HG03469 (cell line): Measurements from ENCODE around the gene CUX1.
"Not testable (repeated sequence)": the region's sequence is repeated elsewhere in the genome, so short reads cannot be mapped to it uniquely, and the experiment has no call there.

Source experiments
- ATAC-seq: cut with Tn5 transposase; IDR thresholded peaks from one replicate; pipeline ENCODE4 v1.9.1; 2021; ENCODE audit warnings: mild to moderate bottlenecking, moderate library complexity, moderate number of reproducible peaks; ENCODE audit not compliant: unreplicated experiment

The CUX1 gene

DNA sequence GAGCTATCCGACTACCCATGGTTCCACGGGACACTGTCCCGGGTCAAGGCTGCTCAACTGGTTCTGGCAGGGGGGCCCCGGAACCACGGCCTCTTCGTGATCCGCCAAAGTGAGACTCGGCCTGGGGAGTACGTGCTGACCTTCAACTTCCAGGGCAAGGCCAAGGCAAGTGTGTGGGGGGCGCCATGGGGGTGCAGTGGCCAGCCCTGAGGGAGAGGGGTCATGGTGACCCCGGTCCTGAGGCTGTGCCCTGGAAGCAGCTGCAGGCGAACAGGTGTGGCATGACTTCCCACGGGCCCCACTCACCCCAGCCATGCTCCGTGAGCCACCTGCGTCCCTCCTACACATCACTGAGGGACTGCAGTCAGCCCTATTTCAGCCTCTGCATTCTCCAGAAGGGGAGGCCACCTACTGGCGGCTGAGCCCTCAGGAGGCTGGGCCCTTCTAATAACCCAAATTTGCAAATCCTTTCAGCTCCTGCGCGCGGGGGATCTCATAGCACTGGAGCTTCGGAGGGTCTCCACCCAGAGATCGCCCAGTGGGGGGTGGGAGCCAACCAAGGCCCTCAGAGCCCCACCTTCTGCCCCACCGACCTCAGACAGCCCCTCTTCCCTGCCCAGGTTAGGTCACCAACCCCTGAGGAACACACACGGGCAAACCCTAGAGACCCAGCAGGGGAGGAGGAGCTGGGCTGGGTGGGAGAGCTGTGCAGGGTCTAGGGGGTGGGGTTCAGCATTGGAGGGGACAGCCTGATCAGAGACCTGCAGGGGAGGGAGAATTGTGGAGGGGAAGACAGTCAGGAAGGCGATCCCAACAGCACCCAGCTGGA is 500.0 kb downstream of the CUX1 start:
- no peak for ATAC-seq

DNA sequence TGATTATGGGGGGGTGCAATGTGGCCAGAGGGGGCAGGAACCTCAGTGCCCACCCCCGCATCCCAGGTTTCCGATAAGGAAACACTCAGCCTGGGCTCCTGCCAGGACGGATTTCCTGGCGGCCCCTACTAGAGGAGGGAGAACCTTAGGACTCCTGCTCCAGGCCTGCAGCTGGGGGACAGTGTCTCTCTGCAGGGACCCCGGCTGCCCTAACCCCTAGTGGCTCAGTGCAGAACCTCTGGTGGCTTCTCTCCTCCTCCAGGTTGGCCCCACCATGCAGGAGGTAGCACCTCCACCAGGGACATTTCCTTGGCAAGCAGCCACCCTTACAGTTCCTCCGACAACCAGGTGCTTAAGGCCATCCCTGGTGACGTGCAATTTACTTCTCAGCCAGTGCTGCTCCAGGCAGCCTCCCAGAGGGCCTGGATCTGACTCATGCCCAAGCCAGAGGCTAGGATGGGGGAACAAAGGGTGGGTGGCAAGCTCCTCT is 501.1 kb downstream of the CUX1 start:
- ATAC-seq, result no peak

DNA sequence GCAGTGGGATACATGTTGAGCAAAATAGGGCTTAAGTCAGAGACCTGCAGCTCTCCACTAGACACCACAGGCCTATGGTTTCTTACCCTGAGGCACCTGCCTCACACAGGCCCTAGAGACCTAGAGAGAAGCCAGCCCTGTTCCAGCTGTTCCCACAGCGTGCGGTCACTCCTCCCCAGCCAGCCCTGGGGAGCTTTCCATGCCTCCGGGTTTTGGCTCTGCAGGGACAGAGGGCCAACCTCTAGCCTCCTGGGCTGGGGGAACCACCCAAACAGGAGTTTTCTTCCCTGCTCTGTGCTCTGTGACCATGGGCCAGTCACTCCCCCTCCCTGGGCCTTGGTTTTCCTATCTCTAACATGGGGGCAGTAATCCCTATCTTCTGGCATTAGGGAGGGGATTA is 502.2 kb downstream of the CUX1 start:
- no peak for ATAC-seq

DNA sequence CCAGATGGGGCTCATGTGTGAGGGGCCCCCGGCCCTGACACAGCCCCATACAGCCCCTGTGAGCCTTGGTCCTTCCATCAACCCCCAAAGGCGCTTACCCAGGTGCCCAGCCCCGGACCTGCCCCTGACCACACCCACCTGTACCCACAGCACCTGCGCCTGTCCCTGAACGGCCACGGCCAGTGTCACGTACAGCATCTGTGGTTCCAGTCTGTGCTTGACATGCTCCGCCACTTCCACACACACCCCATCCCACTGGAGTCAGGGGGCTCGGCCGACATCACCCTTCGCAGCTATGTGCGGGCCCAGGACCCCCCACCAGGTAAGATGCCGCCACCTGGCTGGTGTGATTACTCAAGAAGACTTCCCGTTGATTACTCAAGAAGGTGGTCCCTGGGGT is 502.8 kb downstream of the CUX1 start:
- no peak for ATAC-seq

DNA sequence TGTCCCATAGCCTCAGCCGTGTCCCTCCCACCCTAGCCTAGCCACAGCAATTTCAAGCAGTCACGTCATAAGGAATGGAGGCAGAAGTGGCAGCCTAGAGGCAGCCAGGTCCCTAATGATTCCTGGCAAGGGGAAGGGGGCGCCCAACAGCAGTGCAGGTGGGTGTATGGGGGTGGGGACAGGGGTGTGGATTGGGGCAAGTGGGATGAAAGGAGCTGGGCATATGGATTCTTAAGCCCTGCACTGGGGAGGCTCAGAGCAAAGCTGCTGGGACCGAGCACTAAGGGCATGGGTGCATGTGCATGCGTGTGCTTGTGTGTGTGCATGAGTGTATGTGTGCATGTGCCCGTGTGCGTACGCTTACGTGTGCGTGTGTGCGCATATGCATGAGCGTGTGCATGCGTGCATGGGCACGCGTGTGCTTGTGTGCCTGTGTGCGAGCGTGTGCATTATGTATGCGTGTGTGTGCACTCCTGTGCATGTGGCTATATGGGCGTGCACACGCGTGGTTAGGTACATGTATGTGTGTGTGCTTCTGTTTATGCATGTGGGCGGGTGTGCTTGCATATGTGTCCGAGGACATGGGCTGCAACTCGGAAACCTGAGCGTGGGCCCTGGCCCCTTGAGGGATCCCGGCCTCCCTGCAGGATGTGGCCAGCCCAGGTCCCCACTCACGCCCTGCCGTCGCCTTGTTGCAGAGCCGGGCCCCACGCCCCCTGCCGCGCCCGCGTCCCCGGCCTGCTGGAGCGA is 503.4 kb downstream of the CUX1 start:
- no peak for ATAC-seq

DNA sequence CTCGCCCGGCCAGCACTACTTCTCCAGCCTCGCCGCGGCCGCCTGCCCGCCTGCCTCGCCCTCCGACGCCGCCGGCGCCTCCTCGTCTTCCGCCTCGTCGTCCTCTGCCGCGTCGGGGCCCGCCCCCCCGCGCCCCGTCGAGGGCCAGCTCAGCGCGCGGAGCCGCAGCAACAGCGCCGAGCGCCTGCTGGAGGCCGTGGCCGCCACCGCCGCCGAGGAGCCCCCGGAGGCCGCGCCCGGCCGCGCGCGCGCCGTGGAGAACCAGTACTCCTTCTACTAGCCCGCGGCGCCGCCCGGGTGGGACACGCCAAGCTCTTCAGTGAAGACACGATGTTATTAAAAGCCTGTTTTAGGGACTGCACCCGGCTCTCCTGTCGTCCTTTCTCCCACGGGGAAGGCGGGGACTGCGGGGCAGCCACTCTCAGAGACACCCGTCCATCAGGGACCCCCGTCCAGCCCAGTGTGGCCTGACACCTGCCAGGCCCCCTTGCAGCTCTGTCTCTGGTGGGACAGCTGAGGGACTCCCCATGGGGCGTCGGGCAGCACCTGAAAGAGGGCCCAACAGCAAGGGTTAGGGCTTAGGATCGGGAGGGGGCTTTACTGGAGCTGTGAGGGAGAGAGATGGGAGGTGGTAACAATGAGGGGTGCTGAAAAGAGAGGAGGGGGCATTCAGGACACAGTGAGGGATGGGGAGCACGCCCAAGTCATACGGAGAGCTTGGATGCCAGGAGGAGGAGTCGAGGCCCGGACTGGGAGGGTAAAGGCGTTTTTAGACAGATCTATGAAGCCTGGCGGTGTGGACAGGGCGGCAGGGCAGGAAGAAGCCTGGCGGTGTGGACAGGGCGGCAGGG is 504.1 kb downstream of the CUX1 start:
- no peak for ATAC-seq

DNA sequence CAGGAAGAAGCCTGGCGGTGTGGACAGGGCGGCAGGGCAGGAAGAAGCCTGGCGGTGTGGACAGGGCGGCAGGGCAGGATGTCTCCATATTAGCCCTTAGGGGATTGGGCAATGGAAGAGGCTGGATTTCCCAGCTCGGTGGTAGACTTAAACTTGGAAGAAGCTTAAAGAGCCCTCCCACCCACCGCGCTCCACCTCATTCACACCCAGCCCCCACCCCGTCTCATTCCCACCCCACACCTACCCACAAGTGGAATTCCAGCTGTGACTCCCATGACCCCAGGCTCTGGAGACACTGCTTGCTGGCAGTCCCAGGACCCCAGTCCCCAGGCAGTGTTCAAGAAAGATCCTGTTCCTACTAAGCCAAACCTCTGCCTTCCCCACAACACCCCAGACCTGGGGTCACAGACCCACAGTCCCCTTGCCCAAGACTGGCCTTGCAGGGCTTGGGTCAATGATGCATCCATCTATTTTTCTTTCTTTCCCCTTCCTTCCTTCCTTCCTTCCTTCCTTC is 504.8 kb downstream of the CUX1 start:
- ATAC-seq, result no peak

DNA sequence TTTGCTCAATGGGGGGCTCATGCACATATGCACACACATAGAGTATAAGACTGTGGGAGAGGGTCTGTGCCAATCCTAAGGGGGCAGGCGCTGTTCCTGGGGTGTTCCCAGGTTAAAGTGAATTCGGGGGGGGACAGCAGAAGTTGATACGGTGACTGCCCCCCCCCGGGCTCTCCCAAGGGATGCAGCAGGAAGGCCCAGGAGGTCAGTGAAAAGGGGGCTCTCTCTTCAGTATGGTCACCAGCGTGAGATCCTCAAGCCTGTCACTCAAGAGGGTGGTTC is 506.4 kb downstream of the CUX1 start:
- ATAC-seq, result no peak

DNA sequence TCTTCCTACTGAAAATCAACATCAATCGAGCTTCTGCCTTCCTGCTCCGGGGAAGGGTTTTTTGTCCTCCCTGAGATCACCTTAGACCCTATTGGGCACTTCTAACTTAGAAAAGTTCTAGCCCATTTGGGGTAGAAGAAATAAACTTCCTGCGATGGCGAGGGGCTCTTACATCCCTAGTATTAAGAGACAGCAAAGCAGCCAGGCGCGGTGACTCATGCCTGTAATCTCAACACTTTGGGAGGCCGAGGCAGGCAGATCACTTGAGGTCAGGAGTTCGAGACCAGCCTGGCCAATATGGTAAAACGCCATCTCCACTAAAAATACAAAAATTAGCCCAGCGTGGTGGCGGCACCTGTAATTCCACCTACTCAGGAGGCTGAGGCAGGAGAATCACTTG is 507.7 kb downstream of the CUX1 start:
- not testable (repeated sequence) for ATAC-seq

DNA sequence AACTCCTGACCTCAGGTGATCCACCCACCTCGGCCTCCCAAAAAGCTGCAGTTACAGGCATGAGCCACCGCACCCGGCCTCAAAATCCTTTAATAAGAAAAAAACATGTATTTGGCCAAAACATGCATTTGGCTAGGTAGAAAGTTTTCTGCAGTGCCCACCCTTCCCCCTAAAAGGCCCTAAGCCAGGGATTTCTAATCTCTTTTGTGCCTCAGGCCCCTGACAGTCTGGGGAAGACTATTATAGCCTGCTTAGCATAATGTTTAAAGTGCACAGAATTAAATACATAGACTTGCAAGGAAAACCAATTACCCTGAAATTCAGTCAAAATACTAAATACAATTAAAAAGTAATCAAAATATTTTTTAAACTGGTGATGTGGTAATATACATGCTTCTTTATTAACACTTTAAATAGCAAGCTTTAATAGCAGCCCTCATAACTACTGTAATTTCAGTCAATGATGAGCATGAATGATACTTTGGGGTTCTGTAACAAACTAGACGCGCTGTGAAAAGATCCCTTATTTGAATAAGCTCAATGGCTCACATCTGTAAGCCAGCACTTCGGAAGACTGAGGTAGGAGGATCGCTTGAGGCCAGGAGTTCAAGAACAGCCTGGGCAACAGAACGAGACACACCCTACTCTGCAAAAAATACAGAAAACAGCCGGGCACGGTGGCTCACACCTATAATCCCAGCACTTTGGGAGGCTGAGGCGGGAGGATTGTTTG is 508.9 kb downstream of the CUX1 start:
- no peak for ATAC-seq

DNA sequence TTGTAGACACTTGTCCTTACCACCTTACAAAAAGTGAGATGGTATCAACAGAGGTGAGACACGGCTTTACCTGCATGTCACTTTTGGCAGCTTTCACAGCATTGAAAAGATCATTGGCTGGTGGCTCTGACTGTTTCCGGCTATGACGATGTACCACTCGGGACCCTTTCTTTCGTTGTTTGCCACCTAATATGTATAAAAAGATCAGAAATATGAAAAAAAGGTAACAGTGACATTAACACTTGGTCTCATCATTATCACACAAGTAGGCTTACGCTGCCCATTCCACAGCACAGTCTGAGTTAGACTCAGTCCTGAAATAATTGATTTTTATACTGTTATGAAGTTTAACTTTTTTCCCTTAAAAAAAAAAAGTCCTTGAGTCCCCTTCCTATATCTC is 509.8 kb downstream of the CUX1 start:
- not testable (repeated sequence) for ATAC-seq

DNA sequence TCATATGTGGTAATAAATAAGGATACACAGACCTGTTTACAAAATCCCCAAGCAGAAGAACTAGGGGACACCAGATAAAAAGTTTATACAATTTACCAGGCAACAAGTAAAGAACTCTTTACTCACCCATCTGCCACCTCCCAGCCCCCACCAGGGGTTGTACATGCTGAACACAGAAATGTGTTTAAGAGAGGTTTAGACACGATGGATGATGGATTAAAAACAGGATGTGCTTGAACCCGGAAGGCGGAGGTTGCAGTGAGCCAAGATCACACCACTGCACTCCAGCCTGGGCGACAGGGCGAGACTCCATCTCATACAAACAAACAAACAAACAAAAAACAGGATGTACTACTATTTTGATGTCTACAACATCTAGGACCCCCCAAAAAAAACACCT is 511.4 kb downstream of the CUX1 start:
- not testable (repeated sequence) for ATAC-seq

DNA sequence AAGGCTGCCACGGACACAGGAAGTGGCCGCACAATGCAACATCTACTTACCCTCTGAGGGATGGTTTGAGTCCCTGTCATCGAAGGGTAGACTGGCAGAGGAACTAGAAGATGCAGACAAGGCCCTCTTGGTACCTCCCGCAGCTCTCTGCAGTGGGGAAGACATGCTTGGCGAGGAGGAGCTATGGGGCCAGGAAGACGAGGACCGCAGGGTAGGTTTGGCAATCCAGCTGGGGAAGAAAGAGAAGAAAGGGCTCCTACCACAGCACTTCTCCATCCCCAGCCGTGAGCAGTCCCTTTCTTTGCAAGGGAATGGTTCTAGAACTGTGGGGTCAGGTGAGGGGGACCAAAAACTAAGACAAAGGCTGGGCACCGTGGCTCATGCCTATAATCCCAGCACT is 511.9 kb downstream of the CUX1 start:
- not testable (repeated sequence) for ATAC-seq

DNA sequence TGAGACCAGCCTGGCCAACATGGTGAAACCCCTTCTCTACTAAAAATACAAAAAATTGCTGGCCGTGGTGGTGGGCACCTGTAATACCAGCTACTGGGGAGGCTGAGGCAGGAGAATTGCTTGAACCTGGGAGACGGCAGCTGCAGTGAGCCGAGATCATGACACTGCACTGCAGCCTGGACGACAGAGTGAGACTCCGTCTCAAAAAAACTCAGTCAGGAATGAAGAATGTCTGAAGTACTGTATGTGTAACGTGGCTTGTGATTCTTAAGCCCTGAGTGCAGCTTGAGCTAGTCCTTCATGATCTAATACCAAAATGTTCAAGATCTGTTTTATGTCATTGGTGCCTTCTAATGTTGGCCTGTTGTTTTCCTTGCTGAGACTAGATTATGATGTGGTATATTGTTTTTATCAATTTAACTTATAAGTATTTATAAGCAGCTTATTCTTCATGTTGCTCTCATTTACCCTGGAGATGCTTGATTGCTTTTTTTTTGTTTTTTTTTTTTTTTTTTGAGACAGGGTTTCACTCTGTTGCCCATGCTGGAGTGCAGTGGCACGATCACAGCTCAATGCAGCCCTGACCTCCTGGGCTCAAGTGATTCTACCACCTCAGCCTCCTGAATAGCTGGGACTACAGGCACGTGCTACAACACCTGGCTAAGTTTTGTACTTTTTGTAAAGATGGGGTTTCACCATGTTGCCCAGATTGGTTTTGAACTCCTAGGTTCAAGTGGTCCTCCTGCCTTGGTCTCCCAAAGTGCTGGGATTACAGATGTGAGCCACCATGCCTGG is 513.4 kb downstream of the CUX1 start:
- ATAC-seq, result not testable (repeated sequence)
